ENCODE data around the gene CSK. TPM values are rescaled to one million over a fixed set of nuclear protein-coding genes. Genes with fewer than 3 reads are reported as not detected.

The CSK gene
- total and polyA plus RNA-seq, 2 experiments from 2014 or later = 13.6 to 27.5 TPM

DNA sequence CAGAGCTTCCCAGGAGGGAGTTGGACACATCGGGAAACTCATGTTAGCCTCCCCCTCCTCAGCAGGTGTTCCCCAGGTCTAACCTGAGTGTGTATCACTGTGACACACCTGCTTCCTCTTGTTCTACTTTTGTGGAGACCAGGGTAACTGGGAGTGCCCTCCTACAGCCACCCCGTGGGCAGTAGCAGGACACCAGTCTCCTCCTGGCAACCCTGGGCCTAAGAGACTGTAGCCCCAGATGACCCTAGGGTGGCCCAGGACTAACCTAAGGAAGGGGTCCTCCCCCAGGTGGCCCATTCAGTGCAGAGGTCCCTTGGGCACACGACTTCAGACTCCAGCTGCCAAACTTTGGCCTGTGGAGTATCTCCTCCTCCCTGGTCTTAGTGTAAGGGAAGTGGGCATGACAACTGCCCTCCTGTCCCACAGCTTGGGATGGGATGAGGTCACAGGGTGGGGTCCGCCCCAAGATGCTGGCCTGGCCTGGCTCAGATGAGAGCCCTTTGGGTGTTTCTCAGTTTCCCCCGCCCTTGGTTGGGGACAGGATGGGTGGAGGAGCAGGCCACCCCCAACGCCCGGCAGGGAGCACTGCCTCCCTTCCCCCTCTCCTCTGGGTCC lies 4.8 kb downstream of the CSK start:
- Mint-ChIP-seq H3K27me3 (ENCODE audit: insufficient read depth, low read depth, poor library complexity) (peaks cover 21% of the 10 kb centered on the region), H3K4me3 (no peak overlapping the region), H3K9me3 (no peaks in the 10 kb centered on the region), H3K27ac (no peak overlapping the region), H3K4me1 (peaks cover 35% of the 10 kb centered on the region), H3K36me3 (ENCODE audit: low read depth) (no peaks in the 10 kb centered on the region)
- Histone ChIP-seq H3F3A (replicated peaks; ENCODE audit: low read depth) (peaks cover 7% of the 10 kb centered on the region), H3K27ac (ENCODE audit: low read depth) (no peak overlapping the region), H3K27me3 (ENCODE audit: insufficient read depth) (no peaks in the 10 kb centered on the region), H3K36me3 (ENCODE audit: insufficient read depth) (no peaks in the 10 kb centered on the region), H3K4me1 (ENCODE audit: insufficient read depth) (peaks cover 34% of the 10 kb centered on the region), H3K4me3 (no peak overlapping the region), H3K9me2 (ENCODE audit: insufficient read depth) (no peaks in the 10 kb centered on the region), H3K79me2 (replicated peaks; ENCODE audit: insufficient read depth) (peaks cover 20% of the 10 kb centered on the region), H2AFZ (no peak overlapping the region), H3K4me2 (no peak overlapping the region), H4K20me1 (replicated peaks; ENCODE audit: insufficient read depth) (peaks cover 50% of the 10 kb centered on the region)
- ATAC-seq = no peak
- TF ChIP-seq POLR2AphosphoS5 (IDR thresholded peaks at IDR 0.05; ENCODE audit: low read depth) (no peak), EZH2 (IDR thresholded peaks at IDR 0.05; ENCODE audit: low read depth, unreplicated experiment) (no peak), EZH2phosphoT487 (IDR thresholded peaks at IDR 0.05; ENCODE audit: unreplicated experiment) (no peak), ZNF331 (CRISPR knock-in tag; IDR thresholded peaks at IDR 0.05; ENCODE audit: low read depth) (no peak), NANOG (IDR thresholded peaks at IDR 0.05; ENCODE audit: borderline replicate concordance) (no peak), CREB1 (CRISPR knock-in tag; IDR thresholded peaks at IDR 0.05; ENCODE audit: low read depth) (no peak), JUNB (IDR thresholded peaks at IDR 0.05; ENCODE audit: unreplicated experiment) (no peak), ZNF114 (CRISPR knock-in tag; IDR thresholded peaks at IDR 0.05) (no peak), REST (IDR thresholded peaks at IDR 0.05; ENCODE audit: unreplicated experiment) (no peak), STAT1 (IDR thresholded peaks at IDR 0.05; ENCODE audit: unreplicated experiment) (no peak)
- TF ChIP-seq, protein P1, sequence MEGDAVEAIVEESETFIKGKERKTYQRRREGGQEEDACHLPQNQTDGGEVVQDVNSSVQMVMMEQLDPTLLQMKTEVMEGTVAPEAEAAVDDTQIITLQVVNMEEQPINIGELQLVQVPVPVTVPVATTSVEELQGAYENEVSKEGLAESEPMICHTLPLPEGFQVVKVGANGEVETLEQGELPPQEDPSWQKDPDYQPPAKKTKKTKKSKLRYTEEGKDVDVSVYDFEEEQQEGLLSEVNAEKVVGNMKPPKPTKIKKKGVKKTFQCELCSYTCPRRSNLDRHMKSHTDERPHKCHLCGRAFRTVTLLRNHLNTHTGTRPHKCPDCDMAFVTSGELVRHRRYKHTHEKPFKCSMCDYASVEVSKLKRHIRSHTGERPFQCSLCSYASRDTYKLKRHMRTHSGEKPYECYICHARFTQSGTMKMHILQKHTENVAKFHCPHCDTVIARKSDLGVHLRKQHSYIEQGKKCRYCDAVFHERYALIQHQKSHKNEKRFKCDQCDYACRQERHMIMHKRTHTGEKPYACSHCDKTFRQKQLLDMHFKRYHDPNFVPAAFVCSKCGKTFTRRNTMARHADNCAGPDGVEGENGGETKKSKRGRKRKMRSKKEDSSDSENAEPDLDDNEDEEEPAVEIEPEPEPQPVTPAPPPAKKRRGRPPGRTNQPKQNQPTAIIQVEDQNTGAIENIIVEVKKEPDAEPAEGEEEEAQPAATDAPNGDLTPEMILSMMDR (conservative IDR thresholded peaks at IDR 0.05; ENCODE audit: low read depth in 2 of 2) = no peak
- TF ChIP-seq, protein P2, sequence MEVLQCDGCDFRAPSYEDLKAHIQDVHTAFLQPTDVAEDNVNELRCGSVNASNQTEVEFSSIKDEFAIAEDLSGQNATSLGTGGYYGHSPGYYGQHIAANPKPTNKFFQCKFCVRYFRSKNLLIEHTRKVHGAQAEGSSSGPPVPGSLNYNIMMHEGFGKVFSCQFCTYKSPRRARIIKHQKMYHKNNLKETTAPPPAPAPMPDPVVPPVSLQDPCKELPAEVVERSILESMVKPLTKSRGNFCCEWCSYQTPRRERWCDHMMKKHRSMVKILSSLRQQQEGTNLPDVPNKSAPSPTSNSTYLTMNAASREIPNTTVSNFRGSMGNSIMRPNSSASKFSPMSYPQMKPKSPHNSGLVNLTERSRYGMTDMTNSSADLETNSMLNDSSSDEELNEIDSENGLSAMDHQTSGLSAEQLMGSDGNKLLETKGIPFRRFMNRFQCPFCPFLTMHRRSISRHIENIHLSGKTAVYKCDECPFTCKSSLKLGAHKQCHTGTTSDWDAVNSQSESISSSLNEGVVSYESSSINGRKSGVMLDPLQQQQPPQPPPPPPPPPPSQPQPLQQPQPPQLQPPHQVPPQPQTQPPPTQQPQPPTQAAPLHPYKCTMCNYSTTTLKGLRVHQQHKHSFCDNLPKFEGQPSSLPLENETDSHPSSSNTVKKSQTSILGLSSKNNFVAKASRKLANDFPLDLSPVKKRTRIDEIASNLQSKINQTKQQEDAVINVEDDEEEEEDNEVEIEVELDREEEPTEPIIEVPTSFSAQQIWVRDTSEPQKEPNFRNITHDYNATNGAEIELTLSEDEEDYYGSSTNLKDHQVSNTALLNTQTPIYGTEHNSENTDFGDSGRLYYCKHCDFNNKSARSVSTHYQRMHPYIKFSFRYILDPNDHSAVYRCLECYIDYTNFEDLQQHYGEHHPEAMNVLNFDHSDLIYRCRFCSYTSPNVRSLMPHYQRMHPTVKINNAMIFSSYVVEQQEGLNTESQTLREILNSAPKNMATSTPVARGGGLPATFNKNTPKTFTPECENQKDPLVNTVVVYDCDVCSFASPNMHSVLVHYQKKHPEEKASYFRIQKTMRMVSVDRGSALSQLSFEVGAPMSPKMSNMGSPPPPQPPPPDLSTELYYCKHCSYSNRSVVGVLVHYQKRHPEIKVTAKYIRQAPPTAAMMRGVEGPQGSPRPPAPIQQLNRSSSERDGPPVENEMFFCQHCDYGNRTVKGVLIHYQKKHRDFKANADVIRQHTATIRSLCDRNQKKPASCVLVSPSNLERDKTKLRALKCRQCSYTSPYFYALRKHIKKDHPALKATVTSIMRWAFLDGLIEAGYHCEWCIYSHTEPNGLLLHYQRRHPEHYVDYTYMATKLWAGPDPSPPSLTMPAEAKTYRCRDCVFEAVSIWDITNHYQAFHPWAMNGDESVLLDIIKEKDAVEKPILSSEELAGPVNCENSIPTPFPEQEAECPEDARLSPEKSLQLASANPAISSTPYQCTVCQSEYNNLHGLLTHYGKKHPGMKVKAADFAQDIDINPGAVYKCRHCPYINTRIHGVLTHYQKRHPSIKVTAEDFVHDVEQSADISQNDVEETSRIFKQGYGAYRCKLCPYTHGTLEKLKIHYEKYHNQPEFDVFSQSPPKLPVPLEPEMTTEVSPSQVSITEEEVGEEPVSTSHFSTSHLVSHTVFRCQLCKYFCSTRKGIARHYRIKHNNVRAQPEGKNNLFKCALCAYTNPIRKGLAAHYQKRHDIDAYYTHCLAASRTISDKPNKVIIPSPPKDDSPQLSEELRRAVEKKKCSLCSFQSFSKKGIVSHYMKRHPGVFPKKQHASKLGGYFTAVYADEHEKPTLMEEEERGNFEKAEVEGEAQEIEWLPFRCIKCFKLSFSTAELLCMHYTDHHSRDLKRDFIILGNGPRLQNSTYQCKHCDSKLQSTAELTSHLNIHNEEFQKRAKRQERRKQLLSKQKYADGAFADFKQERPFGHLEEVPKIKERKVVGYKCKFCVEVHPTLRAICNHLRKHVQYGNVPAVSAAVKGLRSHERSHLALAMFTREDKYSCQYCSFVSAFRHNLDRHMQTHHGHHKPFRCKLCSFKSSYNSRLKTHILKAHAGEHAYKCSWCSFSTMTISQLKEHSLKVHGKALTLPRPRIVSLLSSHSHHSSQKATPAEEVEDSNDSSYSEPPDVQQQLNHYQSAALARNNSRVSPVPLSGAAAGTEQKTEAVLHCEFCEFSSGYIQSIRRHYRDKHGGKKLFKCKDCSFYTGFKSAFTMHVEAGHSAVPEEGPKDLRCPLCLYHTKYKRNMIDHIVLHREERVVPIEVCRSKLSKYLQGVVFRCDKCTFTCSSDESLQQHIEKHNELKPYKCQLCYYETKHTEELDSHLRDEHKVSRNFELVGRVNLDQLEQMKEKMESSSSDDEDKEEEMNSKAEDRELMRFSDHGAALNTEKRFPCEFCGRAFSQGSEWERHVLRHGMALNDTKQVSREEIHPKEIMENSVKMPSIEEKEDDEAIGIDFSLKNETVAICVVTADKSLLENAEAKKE (CRISPR knock-in tag; IDR thresholded peaks at IDR 0.05) = no peak
- TF ChIP-seq, protein P3, sequence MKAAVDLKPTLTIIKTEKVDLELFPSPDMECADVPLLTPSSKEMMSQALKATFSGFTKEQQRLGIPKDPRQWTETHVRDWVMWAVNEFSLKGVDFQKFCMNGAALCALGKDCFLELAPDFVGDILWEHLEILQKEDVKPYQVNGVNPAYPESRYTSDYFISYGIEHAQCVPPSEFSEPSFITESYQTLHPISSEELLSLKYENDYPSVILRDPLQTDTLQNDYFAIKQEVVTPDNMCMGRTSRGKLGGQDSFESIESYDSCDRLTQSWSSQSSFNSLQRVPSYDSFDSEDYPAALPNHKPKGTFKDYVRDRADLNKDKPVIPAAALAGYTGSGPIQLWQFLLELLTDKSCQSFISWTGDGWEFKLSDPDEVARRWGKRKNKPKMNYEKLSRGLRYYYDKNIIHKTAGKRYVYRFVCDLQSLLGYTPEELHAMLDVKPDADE (IDR thresholded peaks at IDR 0.05) = no peak
- no peak for DNase-seq (ENCODE audit: low spot score)

Data from GM23338 (cell line).